ENCODE data around the gene DMD. TPM values are rescaled to one million over a fixed set of nuclear protein-coding genes. Genes with fewer than 3 reads are reported as not detected.

The DMD gene
- total and polyA plus RNA-seq, 9 donors, result 14.0 to 70.5 (median 37.6) TPM

GRCh38 chrX:32087663-32088062, 1123.7 kb downstream of the DMD start:
- H3K4me3 ChIP-seq, result no peak overlapping the region
- H3K36me3 ChIP-seq, result no peaks in the 10 kb centered on the region
- H3K27me3 ChIP-seq, result no peaks in the 10 kb centered on the region
- no peak overlapping the region for H3K27ac ChIP-seq
- DNase-seq, result no peak
- no peak for TF ChIP-seq EP300 (IDR thresholded peaks at IDR 0.05)
- TF ChIP-seq CTCF (IDR thresholded peaks at IDR 0.05), result no peak
- no peak for TF ChIP-seq POLR2A (IDR thresholded peaks at IDR 0.05)
- no peaks in the 10 kb centered on the region for H3K4me1 ChIP-seq (ENCODE audit: insufficient read depth)
- 56 to 57% (median 56%) methylated on average over 4 of the region's 4 CpGs for WGBS, 3 donors
- no peaks in the 10 kb centered on the region for H3K9me3 ChIP-seq
- intact Hi-C loops (cut with DNase I), result no loop called here

- TF ChIP-seq POLR2A (IDR thresholded peaks at IDR 0.05) (no peak), EP300 (IDR thresholded peaks at IDR 0.05) (no peak), CTCF (IDR thresholded peaks at IDR 0.05) (no peak)
- Histone ChIP-seq H3K4me3 (no peak overlapping the region), H3K4me1 (ENCODE audit: insufficient read depth) (no peaks in the 10 kb centered on the region), H3K27ac (no peak overlapping the region), H3K36me3 (no peaks in the 10 kb centered on the region), H3K9me3 (no peaks in the 10 kb centered on the region), H3K27me3 (no peaks in the 10 kb centered on the region)
- no peak for DNase-seq
- 79 to 83% (median 83%) methylated on average over 7 of the region's 7 CpGs for WGBS, 3 donors
- intact Hi-C loops (cut with DNase I), result no loop called here
Measured at GRCh38 chrX:32084757-32085156, 1126.6 kb downstream of the DMD start.

- 69 to 78% (median 71%) methylated on average over 3 of the region's 3 CpGs for whole genome bisulfite sequencing, 3 donors
- TF ChIP-seq POLR2A (IDR thresholded peaks at IDR 0.05) (no peak), EP300 (IDR thresholded peaks at IDR 0.05) (no peak)
- intact Hi-C loops (cut with DNase I), result no loop called here
- Histone ChIP-seq H3K27ac (no peak overlapping the region), H3K9me3 (no peaks in the 10 kb centered on the region), H3K4me1 (ENCODE audit: insufficient read depth) (no peaks in the 10 kb centered on the region), H3K27me3 (no peaks in the 10 kb centered on the region), H3K36me3 (no peaks in the 10 kb centered on the region), H3K4me3 (no peak overlapping the region)
- no peak for DNase-seq
Measured at GRCh38 chrX:32048285-32048684, 1163.1 kb downstream of the DMD start.

GRCh38 chrX:32045149-32045548, 1166.2 kb downstream of the DMD start:
- intact Hi-C loops (cut with DNase I), result no loop called here
- no peak for DNase-seq
- TF ChIP-seq CTCF (IDR thresholded peaks at IDR 0.05) (no peak), EP300 (IDR thresholded peaks at IDR 0.05) (no peak), POLR2A (IDR thresholded peaks at IDR 0.05) (no peak)
- Histone ChIP-seq H3K9me3 (no peaks in the 10 kb centered on the region), H3K36me3 (no peaks in the 10 kb centered on the region), H3K27ac (no peak overlapping the region), H3K4me1 (ENCODE audit: insufficient read depth) (no peaks in the 10 kb centered on the region), H3K4me3 (no peak overlapping the region), H3K27me3 (no peaks in the 10 kb centered on the region)
- 71 to 75% (median 73%) methylated on average over 4 of the region's 4 CpGs for WGBS, 3 donors

GRCh38 chrX:32041181-32041580, 1170.2 kb downstream of the DMD start:
- TF ChIP-seq CTCF (IDR thresholded peaks at IDR 0.05), result no peak
- TF ChIP-seq EP300 (IDR thresholded peaks at IDR 0.05), result no peak
- no peak for TF ChIP-seq POLR2A (IDR thresholded peaks at IDR 0.05)
- H3K4me1 ChIP-seq (ENCODE audit: insufficient read depth), result no peaks in the 10 kb centered on the region
- no peak overlapping the region for H3K27ac ChIP-seq
- intact Hi-C loops (cut with DNase I), result no loop called here
- no peaks in the 10 kb centered on the region for H3K36me3 ChIP-seq
- no peaks in the 10 kb centered on the region for H3K27me3 ChIP-seq
- DNase-seq, result no peak
- H3K9me3 ChIP-seq, result no peaks in the 10 kb centered on the region
- 69 to 77% (median 71%) methylated on average over 4 of the region's 4 CpGs for WGBS, 3 donors
- no peak overlapping the region for H3K4me3 ChIP-seq

All from ovary (tissue), 9 donors.